HepG2 (cell line): ENCODE results near the gene SP7. TPM values are rescaled to one million over a fixed set of nuclear protein-coding genes. Genes with fewer than 3 reads are reported as not detected.

ENCODE experiments used
- AGO2 ChIP-seq: fragments of 200-400 bp; formaldehyde crosslinking; optimal IDR thresholded peaks from 2 replicates; pipeline ENCODE3; 2017; ENCODE audit warnings: mild to moderate bottlenecking, low read depth, low read length, moderate library complexity
- ARID2 ChIP-seq: sonication (generic); formaldehyde crosslinking; IDR thresholded peaks from 2 replicates; pipeline ENCODE4 v1.8.1; 2022; ENCODE audit warnings: mild to moderate bottlenecking, missing genetic modification reagents, borderline replicate concordance
- ATM ChIP-seq: fragments of 450-650 bp; IDR thresholded peaks from 2 replicates; pipeline ENCODE4 v1.7.1; 2017; ENCODE audit warnings: mild to moderate bottlenecking, borderline replicate concordance
- ELF4 ChIP-seq: sonication (generic); formaldehyde crosslinking; IDR thresholded peaks from 2 replicates; pipeline ENCODE4 v1.5.0; 2020; ENCODE audit warnings: missing genetic modification reagents, mild to moderate bottlenecking, moderate library complexity, borderline replicate concordance
- KLF13 ChIP-seq: sonication (generic); formaldehyde crosslinking; IDR thresholded peaks from 2 replicates; pipeline ENCODE4 v1.4.0; 2020; ENCODE audit warnings: mild to moderate bottlenecking, missing genetic modification reagents
- MLX ChIP-seq: IDR thresholded peaks from 2 replicates; pipeline ENCODE4 v1.6.1; 2016
- PHF21A ChIP-seq: sonication (generic); formaldehyde crosslinking; IDR thresholded peaks from 2 replicates; pipeline ENCODE4 v1.5.0; 2020; ENCODE audit warnings: mild to moderate bottlenecking, missing genetic modification reagents
- PHF8 ChIP-seq: sonication (generic); formaldehyde crosslinking; IDR thresholded peaks from 2 replicates; pipeline ENCODE4 v1.5.0; 2020; ENCODE audit warnings: missing genetic modification reagents
- PRMT3 ChIP-seq: sonication (generic); formaldehyde crosslinking; IDR thresholded peaks from 2 replicates; pipeline ENCODE4 v1.8.1; 2022; ENCODE audit warnings: low read depth, mild to moderate bottlenecking, moderate library complexity, missing genetic modification reagents, borderline replicate concordance
- RCOR2 ChIP-seq: IDR thresholded peaks from 2 replicates; pipeline ENCODE4 v1.6.1; 2016; ENCODE audit warnings: missing biosample characterization, missing genetic modification reagents
- SNAPC2 ChIP-seq: sonication (generic); formaldehyde crosslinking; IDR thresholded peaks from 2 replicates; pipeline ENCODE4 v1.8.1; 2022; ENCODE audit warnings: mild to moderate bottlenecking, missing genetic modification reagents
- XRCC5 ChIP-seq: fragments of 200-400 bp; formaldehyde crosslinking; optimal IDR thresholded peaks from 2 replicates; pipeline ENCODE3; 2017; ENCODE audit warnings: mild to moderate bottlenecking, low read length
- ZNF674 ChIP-seq: sonication (generic); formaldehyde crosslinking; IDR thresholded peaks from 2 replicates; pipeline ENCODE4 v1.5.0; 2020; ENCODE audit warnings: low read depth, mild to moderate bottlenecking, missing genetic modification reagents
- ZNF710 ChIP-seq: sonication (generic); formaldehyde crosslinking; IDR thresholded peaks from 2 replicates; pipeline ENCODE4 v1.5.0; 2020; ENCODE audit warnings: mild to moderate bottlenecking, missing genetic modification reagents, borderline replicate concordance
- ZNF883 ChIP-seq: sonication (generic); formaldehyde crosslinking; IDR thresholded peaks from 2 replicates; pipeline ENCODE4 v1.5.1; 2020; ENCODE audit warnings: mild to moderate bottlenecking, missing genetic modification reagents; ENCODE audit errors: not compliant biosample characterization
- ZZZ3 ChIP-seq: sonication (generic); formaldehyde crosslinking; IDR thresholded peaks from 2 replicates; pipeline ENCODE4 v1.4.0; 2020; ENCODE audit warnings: missing genetic modification reagents, mild to moderate bottlenecking, borderline replicate concordance
- polyA plus RNA-seq, 8 experiments: library from polyadenylated mRNA; depleted of rRNA in 3 of 8; stranded (reverse) in 7 of 8; unstranded in 1 of 8; fragments of >200 nt; fragmentation: Illumina TruSeq in 4 of 8; extraction: Trizol in 4 of 8; gene quantifications; 2 replicates each; pipeline versions ENCODE4 v1.2.1 to v1.2.3, GENCODE V29; 2011 to 2016; ENCODE audit warnings: low read depth in 4 of 8, missing spikeins in 1 of 8, mixed read lengths in 1 of 8; ENCODE audit not compliant: insufficient read depth in 1 of 8
- total RNA-seq, 5 experiments: library from RNA; depleted of rRNA; stranded (reverse); fragments of >200 nt; fragmentation: Illumina TruSeq; extraction: Trizol; gene quantifications; 2 replicates each; pipeline ENCODE4 v1.2.3, GENCODE V29; 2016; ENCODE audit warnings: low read depth in 1 of 5
- TF ChIP-seq, protein P1 (sequence below): sonication (generic); formaldehyde crosslinking; IDR thresholded peaks from 2 replicates; pipeline ENCODE4 v1.9.0; 2021; ENCODE audit warnings: mild to moderate bottlenecking, missing genetic modification reagents

Gene SP7
- total and polyA plus RNA-seq, 2 of the 13 experiments (the other 11 are each of a cell fraction or from before 2014, with no cell fraction given), result not detected

DNA sequence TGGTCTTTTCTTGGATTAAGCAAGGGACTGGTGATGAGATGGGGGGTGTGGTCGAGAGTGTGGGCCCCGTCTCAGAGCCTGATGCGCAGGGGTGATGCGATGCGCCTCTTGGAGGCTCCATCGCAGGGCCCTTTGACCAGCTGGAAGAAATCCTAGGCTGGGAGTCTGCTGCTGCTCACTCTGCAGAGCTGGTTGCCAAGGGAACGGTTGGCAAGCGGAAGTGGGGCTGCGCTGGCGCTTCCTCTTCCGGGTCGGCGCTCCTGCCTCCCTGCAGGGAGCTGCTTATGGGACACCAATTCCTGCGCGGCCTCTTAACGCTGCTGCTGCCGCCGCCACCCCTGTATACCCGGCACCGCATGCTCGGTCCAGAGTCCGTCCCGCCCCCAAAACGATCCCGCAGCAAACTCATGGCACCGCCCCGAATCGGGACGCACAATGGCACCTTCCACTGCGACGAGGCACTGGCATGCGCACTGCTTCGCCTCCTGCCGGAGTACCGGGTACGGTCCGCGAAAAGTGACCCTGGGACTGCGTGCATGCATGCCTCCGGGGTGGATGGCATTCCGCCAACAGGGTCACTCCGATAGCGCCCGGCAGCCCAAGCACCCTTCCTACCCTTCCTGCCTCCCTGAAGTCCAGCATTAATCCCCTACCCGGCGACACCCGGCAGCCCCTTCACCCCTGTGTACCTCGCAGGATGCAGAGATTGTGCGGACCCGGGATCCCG lies 36.5 kb downstream of the SP7 start, which contains the start of gene MYG1 (continued):
- TF ChIP-seq, protein P1, sequence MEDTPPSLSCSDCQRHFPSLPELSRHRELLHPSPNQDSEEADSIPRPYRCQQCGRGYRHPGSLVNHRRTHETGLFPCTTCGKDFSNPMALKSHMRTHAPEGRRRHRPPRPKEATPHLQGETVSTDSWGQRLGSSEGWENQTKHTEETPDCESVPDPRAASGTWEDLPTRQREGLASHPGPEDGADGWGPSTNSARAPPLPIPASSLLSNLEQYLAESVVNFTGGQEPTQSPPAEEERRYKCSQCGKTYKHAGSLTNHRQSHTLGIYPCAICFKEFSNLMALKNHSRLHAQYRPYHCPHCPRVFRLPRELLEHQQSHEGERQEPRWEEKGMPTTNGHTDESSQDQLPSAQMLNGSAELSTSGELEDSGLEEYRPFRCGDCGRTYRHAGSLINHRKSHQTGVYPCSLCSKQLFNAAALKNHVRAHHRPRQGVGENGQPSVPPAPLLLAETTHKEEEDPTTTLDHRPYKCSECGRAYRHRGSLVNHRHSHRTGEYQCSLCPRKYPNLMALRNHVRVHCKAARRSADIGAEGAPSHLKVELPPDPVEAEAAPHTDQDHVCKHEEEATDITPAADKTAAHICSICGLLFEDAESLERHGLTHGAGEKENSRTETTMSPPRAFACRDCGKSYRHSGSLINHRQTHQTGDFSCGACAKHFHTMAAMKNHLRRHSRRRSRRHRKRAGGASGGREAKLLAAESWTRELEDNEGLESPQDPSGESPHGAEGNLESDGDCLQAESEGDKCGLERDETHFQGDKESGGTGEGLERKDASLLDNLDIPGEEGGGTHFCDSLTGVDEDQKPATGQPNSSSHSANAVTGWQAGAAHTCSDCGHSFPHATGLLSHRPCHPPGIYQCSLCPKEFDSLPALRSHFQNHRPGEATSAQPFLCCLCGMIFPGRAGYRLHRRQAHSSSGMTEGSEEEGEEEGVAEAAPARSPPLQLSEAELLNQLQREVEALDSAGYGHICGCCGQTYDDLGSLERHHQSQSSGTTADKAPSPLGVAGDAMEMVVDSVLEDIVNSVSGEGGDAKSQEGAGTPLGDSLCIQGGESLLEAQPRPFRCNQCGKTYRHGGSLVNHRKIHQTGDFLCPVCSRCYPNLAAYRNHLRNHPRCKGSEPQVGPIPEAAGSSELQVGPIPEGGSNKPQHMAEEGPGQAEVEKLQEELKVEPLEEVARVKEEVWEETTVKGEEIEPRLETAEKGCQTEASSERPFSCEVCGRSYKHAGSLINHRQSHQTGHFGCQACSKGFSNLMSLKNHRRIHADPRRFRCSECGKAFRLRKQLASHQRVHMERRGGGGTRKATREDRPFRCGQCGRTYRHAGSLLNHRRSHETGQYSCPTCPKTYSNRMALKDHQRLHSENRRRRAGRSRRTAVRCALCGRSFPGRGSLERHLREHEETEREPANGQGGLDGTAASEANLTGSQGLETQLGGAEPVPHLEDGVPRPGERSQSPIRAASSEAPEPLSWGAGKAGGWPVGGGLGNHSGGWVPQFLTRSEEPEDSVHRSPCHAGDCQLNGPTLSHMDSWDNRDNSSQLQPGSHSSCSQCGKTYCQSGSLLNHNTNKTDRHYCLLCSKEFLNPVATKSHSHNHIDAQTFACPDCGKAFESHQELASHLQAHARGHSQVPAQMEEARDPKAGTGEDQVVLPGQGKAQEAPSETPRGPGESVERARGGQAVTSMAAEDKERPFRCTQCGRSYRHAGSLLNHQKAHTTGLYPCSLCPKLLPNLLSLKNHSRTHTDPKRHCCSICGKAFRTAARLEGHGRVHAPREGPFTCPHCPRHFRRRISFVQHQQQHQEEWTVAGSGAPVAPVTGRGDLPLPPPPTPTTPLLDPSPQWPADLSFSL, result peak; percentile 27; the same call in 1 of the 2 replicates
- TF ChIP-seq AGO2 (peak; percentile 99), SNAPC2 (CRISPR knock-in tag) (0 out of 2 replicates have a peak, but pooled peaks have one; percentile 77), XRCC5 (peak; percentile 27), ZNF883 (CRISPR knock-in tag) (peak; percentile 70), ZNF710 (CRISPR knock-in tag) (no peak; the same call in 1 of the 2 replicates), PHF8 (CRISPR knock-in tag) (peak; percentile 89), MLX (CRISPR knock-in tag) (0 out of 2 replicates have a peak, but pooled peaks have one; percentile 14), ATM (no peak), KLF13 (CRISPR knock-in tag) (0 out of 2 replicates have a peak, but pooled peaks have one; percentile 25), ELF4 (CRISPR knock-in tag) (peak; percentile 56; the same call in 1 of the 2 replicates), RCOR2 (CRISPR knock-in tag) (0 out of 2 replicates have a peak, but pooled peaks have one; percentile 20), ARID2 (CRISPR knock-in tag) (peak; percentile 93; the same call in 1 of the 2 replicates), ZNF674 (CRISPR knock-in tag) (no peak), PRMT3 (CRISPR knock-in tag) (no peak; the same call in 1 of the 2 replicates), PHF21A (no peak), ZZZ3 (CRISPR knock-in tag) (no peak; the same call in 1 of the 2 replicates)
